ENCODE data around the gene RPTOR.
"Not testable (repeated sequence)": the region's sequence is repeated elsewhere in the genome, so short reads cannot be mapped to it uniquely, and the experiment has no call there.

RPTOR gene

DNA sequence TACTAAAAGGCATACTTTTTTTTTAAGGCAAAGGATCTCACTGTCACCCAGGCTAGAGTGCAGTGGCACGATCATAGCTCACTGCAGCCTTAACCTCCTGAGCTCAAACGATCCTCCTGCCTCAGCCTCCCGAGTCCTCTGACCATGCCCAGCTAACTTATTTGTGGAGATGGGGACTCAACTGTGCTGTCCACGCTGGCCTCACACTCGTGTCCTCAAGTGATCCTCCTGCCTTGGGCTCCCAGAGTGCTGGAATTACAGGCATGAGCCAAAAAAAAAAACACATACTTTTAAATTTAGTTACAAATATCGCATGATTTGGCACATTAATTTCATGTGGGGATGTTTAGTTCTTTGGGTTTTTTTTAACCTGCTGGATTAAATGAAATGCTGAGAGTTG, 239.3 kb downstream of the RPTOR start:
- DNase-seq (ENCODE audit: low spot score): no peak

DNA sequence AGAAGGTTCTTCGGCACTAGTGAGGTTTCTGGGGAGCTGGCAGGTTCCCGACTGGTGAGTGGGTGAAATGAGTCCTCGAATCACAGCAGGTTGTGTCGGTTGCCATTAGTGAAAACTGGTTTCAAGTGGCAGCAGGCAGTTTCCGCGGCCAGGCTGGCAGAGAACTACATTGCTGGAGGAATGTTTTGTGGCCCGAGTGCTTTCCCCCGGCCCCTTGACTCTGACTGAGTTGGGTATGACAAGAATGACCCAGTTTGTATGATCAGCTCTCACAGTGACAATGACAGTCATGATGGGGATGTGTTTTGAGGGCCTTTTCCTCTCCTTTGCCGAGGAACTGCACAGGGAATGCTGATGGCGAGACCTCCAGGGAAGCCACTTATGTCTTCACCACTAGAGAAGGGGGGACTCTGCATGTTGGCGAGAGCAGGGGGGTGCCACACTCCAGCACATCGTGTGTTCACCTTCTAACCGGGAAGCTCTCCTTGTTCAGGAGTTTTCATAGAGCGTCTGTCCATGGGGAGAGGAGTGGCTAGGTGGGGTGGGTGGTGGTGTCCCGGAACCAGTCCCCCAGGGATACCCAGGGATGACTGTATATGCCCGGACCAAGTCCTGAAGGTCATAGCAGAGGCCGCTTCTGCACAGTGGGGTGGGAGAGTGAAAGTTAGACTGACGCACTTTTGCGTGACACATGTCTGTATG, 241.0 kb downstream of the RPTOR start:
- no peak for DNase-seq (ENCODE audit: low spot score)

DNA sequence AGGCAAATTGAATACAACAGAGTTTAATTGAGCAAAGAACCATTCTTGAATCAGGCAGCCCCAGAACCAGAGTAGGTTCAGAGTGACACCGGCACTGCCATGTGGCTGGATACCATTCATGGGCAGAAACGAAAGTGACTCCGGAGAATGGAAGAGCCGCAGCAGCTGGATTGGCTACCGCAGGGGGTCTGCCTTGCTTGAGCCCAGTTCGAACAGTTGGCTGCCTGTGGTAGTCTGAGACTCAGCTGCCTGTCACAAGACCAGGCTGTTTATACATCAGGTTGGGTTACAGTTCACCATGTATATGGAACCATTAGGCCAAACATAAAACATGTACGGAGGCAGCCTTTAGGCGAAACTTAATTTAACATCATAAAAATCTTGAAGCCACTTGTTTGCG, 241.8 kb downstream of the RPTOR start:
- DNase-seq (ENCODE audit: low spot score): no peak

DNA sequence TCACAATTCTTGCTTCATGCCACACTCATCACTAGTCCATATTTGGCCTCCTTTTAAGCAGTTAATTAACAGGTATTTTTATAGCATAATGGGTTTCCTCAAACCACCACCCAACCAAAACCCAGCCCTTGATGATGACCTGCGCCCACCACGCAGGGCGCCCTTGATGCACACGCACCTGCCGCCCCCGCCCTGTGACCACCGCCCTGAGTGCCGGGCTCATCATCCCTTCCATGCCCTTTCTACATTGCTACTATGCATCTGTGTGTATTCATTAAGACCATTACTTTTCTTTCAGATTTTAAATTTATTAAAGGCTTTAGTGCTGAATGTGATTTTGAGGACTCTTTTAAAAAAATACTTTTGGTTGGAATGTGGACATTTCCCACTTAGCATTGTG, 242.2 kb downstream of the RPTOR start:
- no peak for DNase-seq (ENCODE audit: low spot score)

DNA sequence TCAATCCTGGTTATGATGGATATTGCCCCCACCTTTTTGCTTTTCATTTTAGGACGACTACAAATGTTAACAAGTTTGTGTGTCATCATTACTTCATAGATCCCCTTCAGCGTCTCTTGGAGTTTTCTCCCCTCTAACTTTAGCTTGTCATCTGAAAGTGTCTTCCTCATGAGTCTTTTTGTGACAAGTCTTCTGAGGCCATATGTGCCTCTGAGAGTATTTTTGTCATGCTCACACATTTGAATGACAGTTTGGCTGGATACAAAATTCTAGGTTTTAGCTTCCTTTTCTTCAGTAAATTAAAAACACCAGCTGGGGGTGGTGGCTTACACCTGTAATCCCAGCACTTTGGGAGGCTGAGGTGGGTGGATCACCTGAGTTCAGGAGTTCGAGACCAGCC, 243.2 kb downstream of the RPTOR start:
- DNase-seq (ENCODE audit: low spot score): no peak

DNA sequence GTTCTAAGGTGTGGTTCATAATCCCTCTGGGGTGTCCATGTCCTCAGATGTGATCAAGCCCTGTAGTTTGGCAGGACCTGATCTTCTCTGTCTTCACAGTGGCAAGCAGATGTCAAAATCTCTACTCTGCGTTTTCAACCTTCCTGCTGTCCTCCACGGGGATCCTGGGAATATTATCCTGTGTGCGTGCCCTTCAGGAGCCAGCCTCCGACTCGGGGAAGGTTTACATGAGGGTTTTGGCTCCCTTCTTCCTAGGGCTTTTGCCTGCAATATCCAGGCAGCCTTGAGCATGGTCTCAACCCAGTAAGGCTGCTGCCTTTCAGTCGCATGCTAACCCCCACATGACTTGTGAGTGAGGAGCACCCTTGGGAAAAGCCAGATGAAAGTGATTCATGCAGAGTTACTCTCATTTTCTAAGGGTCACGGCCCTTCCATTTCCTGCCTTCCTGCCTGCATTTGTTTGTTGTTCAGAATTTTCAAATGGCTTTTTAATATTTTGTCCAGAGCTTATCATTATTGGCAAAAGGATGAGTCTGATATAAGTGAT, 244.8 kb downstream of the RPTOR start:
- no peak for DNase-seq (ENCODE audit: low spot score)

DNA sequence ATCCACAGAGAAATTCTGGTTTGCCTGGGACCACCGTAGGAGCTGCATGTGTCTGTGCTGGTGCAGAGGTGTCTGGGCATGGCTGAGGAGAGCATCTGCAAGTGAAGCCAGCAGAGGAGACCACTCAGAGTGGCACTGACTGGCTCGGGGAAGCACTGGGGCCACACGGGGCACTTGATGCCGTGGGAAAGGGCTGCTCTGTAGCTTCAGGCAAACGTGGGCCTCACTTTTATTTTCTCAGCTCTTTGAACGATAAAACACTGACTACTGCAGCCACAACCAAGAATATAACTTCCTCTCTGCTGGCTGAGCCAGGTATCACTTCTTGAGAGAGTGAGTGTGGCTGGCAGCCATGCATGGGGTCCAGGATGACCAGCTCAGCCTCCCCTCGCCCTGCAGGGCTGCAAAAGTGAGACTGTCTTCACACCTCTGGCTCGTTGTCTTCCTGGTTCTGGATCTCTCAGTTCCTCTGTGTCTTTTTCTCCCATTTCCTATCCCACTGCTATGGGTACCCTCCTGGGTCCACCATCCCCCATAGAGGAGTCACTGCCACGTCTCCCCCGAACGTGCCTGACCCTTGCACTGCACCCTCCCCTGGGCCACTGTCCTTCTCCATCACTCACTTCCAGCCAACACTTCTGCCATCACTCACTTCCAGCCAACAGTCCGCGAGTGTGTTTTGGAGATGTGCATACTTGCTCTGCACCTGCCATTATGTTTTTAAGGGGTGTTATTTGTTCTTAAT, 245.6 kb downstream of the RPTOR start:
- DNase-seq (ENCODE audit: low spot score): no peak

DNA sequence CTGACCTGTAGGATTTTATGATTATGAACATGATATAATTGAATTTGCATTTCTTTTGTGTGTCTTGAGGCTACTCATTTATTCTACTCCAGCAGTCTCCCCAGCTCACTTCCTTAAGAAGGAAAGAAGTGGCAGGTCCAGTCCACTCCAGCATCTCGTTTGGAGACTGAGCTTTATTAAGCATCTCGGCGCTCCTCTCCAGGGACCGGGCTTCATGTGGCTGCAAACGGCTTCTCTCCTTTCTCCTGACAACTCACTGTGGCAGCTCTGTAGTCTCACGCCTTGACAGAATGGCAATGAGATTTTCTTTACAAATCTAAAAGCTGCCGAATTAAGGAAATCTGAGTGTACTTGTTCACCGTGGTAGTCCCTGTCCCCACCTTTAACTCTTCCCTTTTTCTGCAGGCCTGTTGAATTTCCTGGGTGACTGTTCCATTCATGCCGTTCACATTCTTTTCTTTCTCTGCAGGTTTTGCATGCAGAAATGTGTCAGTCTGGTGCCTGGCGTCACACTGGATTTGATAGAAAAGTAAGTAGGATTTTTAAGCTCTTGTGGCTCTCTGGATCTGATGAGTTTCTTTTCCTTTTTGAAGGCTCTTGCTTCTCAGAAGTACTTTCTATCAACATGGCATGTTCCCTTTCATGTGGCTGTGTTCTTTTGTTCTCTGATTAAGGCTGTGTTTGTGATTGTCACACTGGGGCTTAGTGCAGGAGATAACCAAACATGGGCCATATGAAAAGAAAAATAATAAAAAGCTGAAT, 246.5 kb downstream of the RPTOR start:
- no peak for DNase-seq (ENCODE audit: low spot score)

DNA sequence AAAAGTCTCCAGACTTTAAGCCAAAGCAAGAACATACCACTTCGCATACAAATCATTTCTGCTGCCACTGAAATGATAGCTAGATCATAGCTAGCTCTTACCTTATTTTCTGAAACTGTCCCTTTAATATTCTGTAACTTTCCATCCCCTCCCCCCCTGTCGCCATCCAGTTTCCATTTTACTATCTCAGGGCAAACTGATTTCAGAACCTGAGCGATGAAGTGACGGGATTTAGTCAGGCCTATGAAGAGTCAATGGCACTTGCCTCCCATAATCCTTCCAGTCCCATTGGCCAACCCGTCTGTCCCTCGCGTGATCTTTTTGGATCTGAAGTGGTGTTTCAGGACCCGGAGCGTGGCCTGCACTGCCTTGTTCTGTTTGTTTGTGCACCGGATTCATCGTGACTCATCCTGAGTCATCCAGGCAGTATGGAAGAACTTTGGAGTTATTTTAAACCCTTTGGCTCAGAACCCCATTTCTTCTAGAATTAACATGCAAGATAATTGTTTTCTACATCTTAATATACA, 247.2 kb downstream of the RPTOR start:
- peak; percentile 32 for DNase-seq (ENCODE audit: low spot score)

DNA sequence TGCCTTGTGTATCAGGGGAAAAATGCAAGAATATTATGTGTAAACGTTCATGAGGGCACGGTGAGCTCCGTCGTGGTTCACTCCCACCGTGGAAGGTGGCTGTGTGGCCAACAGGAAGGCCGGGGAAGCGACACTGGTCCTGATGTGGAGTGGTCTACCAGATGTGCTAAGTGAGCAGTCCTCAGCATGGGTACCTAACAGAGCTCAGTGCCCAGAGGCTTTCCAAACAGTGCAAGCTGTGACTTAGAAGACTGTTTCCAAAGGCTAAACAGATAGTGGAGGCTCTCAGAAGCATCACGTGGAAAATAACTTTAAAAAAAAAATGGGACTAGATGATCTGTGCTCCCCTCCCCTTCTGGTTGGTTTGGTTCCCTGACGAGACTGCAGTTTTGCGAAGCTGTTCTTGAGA, 247.7 kb downstream of the RPTOR start:
- DNase-seq (ENCODE audit: low spot score): no peak

DNA sequence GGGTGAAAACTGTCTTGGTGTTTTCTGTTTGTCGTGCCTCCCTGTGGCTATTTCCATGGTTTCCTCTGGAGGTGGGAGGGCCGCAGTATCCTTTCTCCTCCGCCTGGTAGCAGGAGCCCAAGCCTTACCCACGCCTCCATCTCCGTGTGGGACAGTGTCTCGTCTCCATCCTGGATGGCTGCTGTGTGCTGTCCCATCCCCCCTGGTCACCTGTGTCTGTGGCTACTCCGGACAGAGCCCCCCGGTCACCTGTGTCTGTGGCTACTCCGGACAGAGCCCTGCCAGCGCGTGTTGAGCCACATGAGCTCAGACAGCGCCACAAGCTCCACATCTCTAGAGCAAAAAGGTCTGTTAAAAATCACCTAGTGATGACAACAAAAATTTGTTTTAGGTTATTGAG, 248.8 kb downstream of the RPTOR start:
- no peak for DNase-seq (ENCODE audit: low spot score)

DNA sequence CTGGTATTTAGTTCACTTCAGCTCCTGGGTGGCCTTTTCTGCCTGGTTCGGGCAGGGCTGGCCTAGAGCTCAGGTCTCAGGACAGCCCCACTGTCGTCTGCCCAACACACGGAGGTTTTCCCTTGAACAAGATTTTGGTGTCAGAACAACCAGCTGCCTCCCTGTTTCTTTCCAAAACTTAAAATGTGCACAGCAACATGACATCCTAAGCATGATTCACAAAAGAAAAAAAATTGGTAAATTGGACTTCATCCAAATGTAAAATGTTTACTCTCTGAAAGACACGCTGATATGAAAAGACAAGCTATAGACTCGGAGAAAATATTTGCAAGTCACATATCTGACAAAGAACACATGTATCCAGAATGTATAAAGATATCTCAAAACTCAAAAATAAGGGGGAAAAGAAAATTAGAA, 249.2 kb downstream of the RPTOR start:
- peak; percentile 67 for DNase-seq (ENCODE audit: low spot score)

DNA sequence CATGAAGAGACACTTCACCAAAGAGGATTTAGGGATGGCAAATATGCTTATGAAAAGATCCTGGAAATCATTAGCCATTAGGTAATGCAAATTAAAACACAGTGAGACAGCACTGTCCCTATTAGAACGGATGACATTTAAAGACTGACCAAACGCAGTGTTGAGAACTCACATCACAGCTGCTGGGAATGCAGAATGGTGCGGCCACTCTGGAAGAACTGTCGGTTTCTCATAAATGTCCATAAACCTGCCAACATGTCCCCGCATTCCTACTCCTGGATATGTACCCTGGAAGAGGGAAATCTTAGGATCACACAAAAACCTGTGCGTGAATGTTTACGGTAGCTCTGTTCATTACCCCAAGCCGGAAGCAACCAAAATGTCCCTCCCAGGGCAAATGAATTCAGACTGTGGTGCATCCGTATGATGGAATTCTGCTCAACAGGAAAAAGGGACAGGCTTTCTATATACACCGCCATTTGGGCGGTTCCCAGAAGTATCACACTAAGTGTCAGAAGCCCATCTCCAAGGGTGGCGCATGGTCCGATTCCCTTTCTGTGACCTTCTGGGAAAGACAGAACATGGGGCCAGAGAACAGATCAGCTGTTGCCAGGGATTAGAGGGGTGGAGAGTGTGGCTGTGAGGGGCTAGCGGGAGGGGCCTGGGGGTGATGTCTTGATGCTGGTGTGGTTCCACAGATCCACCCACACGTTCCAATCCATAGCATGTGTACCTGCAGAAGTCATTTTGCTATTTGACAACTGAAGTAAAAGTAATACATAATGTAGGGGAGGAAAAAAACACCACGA, 249.8 kb downstream of the RPTOR start:
- no peak for DNase-seq (ENCODE audit: low spot score)

DNA sequence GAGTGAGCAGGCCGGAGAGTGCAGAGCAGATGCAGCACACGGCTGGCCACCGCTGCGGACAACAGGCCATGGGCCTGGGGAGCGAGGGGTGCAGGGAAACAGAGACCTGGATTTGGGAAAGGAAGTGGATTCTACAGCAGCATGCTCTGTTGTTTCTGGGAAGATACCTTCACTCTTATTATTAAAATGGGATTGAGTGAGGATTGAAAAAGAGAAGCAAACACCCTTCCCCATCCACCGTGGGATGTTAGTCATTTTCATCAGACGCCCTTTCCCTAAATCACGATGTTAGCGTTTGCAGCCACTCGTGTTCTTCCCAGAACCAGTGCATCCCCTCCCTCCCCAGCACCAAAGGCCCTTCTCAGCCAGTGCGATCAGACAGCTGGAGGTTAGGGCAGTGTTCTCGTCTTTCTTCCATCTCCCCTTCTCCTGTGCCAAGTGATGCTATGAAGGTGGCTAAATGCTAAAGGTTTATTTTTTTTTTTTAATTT, 250.5 kb downstream of the RPTOR start:
- DNase-seq (ENCODE audit: low spot score): no peak

DNA sequence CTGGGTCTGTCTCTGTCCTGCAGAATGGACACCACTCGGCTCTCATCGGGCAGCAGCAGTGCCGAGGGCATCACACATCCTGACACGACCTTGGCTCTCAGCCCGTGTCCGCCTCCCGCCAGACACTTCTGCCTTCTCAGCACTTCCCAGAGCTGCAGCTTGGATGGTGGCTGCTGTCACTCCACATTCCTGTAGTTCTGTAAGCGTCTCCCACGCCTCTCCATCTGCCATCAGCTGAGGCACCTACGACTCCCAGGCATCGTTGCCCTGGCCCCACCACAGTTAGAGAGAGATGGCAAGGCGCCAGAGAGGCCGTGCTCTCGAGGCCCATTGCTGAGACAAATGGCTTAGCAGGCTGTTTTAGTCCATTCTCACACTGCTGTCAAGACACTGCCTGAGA, 251.1 kb downstream of the RPTOR start:
- DNase-seq (ENCODE audit: low spot score): no peak

DNA sequence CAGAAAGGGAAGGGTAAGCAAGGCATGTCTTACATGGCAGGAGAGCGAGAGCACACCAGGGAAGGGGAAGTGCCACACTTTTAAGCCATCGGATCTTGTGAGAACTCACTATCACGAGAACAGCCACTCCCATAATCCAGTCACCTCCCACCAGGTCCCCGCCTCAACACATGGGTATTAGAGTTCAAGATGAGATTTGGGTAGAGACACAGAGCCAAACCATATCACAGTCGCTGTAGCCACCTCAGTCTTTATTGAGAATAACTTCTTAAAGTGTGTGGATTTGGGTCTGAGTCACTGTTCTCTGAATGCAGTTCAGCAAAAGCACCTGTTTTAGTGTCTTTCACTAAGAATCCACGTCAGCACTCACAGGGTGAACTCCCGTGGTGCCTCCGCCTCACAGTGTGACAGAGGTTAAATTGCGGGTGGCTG, 251.8 kb downstream of the RPTOR start:
- DNase-seq (ENCODE audit: low spot score): peak; percentile 17

DNA sequence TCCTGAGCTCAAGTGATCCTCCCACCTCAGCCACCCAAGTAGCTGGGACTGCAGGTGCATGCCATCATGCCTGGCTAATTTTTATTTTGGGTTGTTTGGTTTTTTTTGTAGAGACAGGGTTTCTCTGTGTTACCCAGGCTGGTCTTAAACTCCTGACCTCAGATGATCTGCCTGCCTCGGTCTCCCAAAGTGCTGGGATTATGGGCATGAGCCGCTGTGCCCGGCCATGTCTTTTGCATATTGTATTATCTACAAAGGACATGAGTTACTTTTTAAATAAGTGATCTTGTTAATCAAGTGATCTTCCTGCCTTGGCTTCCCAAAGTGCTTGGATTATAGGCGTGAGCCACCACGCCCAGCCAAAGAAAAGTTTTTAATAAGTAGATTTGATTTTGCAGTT, 252.6 kb downstream of the RPTOR start:
- DNase-seq (ENCODE audit: low spot score): not testable (repeated sequence)

DNA sequence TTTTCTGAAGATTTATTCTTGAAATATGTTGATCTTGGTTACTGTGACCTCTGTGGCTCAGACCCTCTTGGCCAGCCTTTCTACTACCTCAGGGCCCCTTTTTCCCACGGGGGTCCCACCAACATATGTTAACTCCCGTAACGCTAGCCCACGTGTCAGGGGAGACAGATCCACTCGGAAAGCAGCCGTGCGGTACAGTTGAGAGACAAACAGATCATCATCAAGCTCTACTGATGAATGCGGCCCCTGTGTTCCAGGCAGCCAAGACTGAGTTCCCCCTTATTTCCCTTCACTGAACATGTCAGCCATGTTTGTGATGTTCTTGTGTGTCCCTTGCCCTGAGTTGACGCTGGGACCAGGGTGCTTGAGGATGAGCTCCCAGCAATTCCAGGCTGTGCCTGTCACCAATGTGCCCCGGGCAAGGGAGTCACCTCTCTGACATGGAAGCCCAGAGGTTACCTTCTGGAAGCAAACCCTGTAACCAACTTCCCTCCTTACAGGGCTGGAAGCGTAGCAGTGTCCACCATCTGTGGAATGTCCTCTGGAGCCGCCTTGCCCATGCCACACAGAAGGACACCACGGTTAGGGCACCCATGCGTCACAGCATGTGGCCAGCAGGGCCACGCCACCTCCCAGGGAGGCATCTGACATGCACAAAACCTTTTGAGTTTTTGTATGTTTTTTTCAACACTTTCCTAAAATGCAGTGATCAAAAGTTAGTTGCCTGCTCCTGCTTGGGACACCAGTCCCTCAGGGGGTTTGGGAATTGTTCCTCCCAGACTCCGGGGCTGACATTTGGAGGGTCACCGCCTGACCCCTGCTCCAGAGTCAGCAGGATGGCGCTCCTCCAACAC, 253.3 kb downstream of the RPTOR start:
- DNase-seq (ENCODE audit: low spot score): no peak

DNA sequence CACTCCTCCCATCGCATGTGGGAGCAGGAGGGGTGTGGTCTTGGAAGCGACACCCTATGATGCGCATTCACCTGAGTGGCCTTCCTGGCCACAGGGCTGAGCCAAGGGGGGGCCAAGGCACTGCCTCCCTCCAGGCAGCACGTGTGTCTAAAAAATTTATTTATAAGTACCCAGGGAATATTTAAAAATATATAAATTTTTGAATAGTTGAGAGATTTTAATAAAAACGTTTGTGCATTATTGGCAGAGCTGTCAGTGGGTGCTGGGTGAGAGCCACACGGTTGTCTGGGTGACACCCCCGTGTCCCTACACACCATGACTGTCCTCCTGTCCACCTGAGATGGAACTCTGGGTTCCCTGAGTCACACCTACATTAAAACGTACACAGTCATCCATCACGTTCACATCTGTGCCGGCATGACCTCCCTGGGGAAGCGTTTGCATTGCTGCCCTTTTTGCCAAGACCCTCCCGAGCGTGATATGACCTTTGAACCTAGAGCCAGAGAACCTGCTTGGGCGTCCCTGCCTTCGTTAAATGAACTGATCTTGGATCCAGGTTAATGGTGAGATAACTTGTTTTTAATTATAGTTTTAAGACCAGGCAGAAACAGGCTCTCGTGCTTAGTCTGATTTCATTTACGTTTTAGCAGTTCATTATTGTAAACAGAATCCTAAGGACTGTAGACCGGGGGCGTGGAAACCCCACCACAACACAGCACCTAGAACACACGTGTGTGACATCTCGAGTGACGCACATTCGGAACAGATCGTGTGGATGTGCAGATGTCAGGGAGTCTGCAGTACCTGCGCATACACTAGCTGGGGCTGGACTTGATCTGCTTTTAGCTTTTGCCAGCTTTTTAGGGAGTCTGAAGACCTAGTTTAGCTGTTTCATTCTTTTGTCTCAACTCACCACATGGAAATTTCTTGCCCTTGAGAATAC, 254.2 kb downstream of the RPTOR start:
- DNase-seq (ENCODE audit: low spot score): no peak
